GM12891 (cell line): ENCODE measurements around the gene HMCN2.

Experiments used
- PAX5 ChIP-seq: IDR thresholded peaks from 2 replicates; pipeline ENCODE4 v1.6.1; 2011; ENCODE audit warnings: low read length, moderate library complexity, mild to moderate bottlenecking; ENCODE audit not compliant: insufficient read depth, severe bottlenecking
- POLR2A ChIP-seq: IDR thresholded peaks from 2 replicates; pipeline ENCODE4 v1.6.1; 2011; ENCODE audit warnings: low read depth, low read length, control low read depth
- POLR2AphosphoS5 ChIP-seq: IDR thresholded peaks from 2 replicates; pipeline ENCODE4 v1.6.1; 2011; ENCODE audit warnings: low read depth, low read length, control low read depth
- TAF1 ChIP-seq: IDR thresholded peaks from 2 replicates; pipeline ENCODE4 v1.6.1; 2011; ENCODE audit warnings: low read depth, low read length, control low read depth

GRCh38 chr9:130380920-130381469 is 115.4 kb downstream of the HMCN2 start:
- TF ChIP-seq POLR2A = no peak
- no peak for TF ChIP-seq POLR2AphosphoS5
- TF ChIP-seq PAX5 = no peak
- TF ChIP-seq TAF1 = no peak
